GM12801 (cell line): ENCODE measurements around the gene ZNF22.

Experiments
- CTCF ChIP-seq: IDR thresholded peaks from one replicate; pipeline ENCODE4 v1.5.1; 2011; ENCODE audit warnings: control low read depth; ENCODE audit not compliant: insufficient read length; ENCODE audit errors: extremely low read depth

The ZNF22 gene

GRCh38 chr10:45005284-45005683 lies 4.6 kb downstream of the ZNF22 start:
- no peak for TF ChIP-seq CTCF

- no peak for TF ChIP-seq CTCF
Measured at GRCh38 chr10:45006276-45007030, 5.7 kb downstream of the ZNF22 start.

GRCh38 chr10:45008524-45009161 lies 7.9 kb downstream of the ZNF22 start:
- TF ChIP-seq CTCF: no peak

GRCh38 chr10:45015590-45015989 lies 14.9 kb downstream of the ZNF22 start:
- TF ChIP-seq CTCF: no peak

GRCh38 chr10:45023426-45023825 lies 22.7 kb downstream of the ZNF22 start:
- TF ChIP-seq CTCF: no peak

GRCh38 chr10:45034301-45034700 lies 33.6 kb downstream of the ZNF22 start:
- TF ChIP-seq CTCF: no peak

- TF ChIP-seq CTCF: no peak
Measured at GRCh38 chr10:45035673-45036072, 35.0 kb downstream of the ZNF22 start.
